Heart left ventricle (tissue), 13 donors: ENCODE data around the gene RAG1.
A peak's percentile ranks its signal among the peaks of the same experiment; 100 is the strongest.

ENCODE experiments used
- POLR2A ChIP-seq, 2 donors: fragments of 450-650 bp; IDR thresholded peaks; one replicate each; pipeline ENCODE4 v1.6.1; 2017; ENCODE audit warnings: antibody characterized with exemption in 2 of 2, mild to moderate bottlenecking in 2 of 2, moderate library complexity in 2 of 2
- TF ChIP-seq, protein P1 (sequence below), 12 donors: fragments of 200-600 bp; sonication (generic) in 4 of 12; IDR thresholded peaks; one replicate each; pipeline versions ENCODE4 v1.5.0 to v1.8.0; 2018 to 2022; ENCODE audit warnings: antibody characterized with exemption in 12 of 12, mild to moderate bottlenecking in 5 of 12
- donor health status: ischemic (EF 13 %, LVEDD 7.1; RV severe dilation, severe dysfunction).
- donor health status: DM: no; HTN: yes; CAD: no.
- donor health status: DM: no; HTN: no; CAD: no.
- donor health status: ischemic (EF 25% LVEDD 6.9; RV normal size, moderate dysfunction).
- donor health status: ischemic (EF 25% LVEDD 5.7; RV mildly dilated, moderate dysfunction).
- donor health status: ischemic (EF 35%, LVEDD 5.7; RV mildly dilated, moderate dysfunction).
- donor health status: nonischemic (EF 11% LVEDD 7.7; RV severe dilation, severe dysfunction).
- donor health status: DM: yes; HTN: yes; CAD: no.
- donor health status: PGD.
- donor health status: ischemic (EF 29% LVEDD 5.4; RV normal size, mild dysfunction).
- donor health status: nonischemic (EF 23%, LVEDD 6.1; RV moderate dilation, normal function).

DNA sequence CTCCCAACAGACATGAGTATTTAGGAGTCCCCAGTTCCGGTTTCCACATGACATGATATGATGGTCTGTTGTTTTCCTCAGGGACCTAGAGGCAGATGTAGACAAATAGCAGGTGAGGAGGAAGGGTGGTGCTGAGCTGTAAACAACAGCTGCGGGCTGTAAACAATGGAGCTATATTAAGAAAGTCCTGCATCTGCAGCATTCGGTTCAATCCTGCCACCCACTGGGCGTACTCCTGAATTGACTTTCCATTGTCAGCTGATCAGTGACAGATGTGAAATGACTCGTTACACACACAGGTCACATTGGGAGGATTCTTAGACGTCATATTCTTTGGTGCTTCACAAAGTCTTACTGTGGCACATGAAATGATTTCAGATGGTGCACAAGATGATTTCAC lies 26.8 kb upstream of the RAG1 start:
- no peak for TF ChIP-seq POLR2A (IDR thresholded peaks at IDR 0.05)
- TF ChIP-seq, protein P1, sequence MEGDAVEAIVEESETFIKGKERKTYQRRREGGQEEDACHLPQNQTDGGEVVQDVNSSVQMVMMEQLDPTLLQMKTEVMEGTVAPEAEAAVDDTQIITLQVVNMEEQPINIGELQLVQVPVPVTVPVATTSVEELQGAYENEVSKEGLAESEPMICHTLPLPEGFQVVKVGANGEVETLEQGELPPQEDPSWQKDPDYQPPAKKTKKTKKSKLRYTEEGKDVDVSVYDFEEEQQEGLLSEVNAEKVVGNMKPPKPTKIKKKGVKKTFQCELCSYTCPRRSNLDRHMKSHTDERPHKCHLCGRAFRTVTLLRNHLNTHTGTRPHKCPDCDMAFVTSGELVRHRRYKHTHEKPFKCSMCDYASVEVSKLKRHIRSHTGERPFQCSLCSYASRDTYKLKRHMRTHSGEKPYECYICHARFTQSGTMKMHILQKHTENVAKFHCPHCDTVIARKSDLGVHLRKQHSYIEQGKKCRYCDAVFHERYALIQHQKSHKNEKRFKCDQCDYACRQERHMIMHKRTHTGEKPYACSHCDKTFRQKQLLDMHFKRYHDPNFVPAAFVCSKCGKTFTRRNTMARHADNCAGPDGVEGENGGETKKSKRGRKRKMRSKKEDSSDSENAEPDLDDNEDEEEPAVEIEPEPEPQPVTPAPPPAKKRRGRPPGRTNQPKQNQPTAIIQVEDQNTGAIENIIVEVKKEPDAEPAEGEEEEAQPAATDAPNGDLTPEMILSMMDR (IDR thresholded peaks at IDR 0.05): peak; percentile 33 to 69 (median 51)
